Measurements from ENCODE around the gene DNER.
"Not testable (repeated sequence)": the region's sequence is repeated elsewhere in the genome, so short reads cannot be mapped to it uniquely, and the experiment has no call there.

The DNER gene

GRCh38 chr2:229714736-229715541 lies 584 bp upstream of the DNER start:
- DNase-seq, result peak; percentile 24

GRCh38 chr2:229713371-229714079 lies 830 bp downstream of the DNER start:
- DNase-seq, result no peak

DNA sequence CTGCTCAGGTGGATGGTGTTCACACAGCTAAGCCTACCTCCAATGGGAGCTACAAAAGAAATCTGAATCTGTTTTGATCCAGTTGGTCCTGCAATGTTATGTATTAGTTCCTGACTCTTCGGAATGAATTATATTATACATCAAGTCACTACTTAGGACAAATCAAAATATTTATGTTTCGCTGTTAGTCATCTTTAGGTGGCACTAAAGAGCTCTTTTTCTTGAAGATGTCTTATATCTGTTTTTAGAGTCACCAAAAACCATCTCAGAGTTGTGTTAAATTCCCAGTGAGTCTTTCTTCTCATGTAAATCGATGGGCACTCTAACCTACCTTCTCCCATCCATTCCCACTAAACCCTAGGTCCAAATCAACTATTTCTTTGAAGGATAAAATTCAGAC lies 2.2 kb downstream of the DNER start:
- DNase-seq, result no peak

DNA sequence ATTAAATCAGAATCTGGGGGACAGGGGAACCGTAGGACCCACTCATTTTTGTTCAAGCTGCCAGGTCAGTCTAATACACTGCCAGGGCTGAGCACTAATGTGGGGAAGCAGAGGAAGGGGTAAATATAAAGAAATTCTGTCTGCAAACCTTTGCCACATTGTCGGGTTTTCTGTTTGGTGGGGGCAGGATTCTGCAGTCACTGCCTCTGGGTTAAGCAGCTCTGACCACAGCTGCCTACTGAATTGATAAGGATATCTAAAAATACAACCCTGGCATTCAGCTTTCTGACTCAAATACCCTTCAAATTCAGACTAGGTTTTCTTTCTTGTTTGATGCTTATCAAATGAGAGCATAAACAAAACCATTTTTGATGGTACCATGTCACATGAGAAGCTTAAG lies 6.0 kb downstream of the DNER start:
- no peak for DNase-seq

DNA sequence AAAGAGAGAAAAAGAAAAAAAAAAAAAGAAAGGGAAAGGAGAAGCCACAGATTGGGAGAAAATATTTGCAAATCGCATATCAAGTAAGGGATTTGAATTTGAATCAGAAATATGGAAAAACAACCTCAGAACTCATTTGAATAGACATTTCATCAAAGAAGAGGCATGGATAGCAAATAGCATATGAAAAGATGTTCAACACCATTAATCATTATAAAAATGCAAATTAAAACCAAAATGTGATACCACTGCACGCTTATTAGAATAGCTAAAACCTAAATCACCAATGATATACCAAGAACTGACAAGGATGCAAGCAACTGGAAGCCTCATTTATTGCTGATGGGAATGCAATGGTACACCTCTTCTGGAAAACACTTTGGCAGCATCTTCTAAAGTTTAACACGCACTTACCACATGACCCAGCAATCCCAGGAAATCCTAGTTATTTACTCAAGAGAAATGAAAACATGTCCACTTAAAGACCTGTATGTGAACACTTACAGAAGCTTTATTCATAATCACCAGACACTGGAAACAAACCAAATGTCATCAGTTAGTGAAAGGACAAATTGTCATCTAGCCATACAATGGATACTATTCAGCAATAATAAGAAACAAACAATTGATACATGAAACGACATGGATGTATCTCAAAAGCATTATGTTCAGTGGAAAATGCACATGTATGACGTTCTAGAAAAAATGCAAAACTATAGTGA lies 10.3 kb downstream of the DNER start:
- no peak for DNase-seq

DNA sequence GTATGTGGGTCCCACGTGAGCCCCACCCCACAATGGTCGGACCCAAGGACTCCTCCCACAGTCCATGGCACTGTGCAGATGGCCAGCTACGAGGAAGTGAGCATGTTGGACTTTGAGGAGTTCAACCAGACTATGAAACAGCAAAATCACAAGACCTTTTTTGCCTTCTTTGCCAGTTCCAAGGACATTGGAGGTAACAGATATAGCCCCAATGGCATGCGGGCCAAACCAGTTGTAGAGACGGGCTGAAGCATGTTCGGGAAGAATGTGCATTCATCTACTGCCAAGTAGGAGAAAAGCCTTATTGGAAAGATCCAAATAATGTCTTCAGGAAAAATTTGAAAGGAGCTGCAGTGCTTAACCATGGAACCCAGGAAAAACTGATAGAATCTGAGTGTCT lies 12.6 kb downstream of the DNER start:
- no peak for DNase-seq

GRCh38 chr2:229701062-229701461 lies 13.3 kb downstream of the DNER start:
- DNase-seq, result no peak

DNA sequence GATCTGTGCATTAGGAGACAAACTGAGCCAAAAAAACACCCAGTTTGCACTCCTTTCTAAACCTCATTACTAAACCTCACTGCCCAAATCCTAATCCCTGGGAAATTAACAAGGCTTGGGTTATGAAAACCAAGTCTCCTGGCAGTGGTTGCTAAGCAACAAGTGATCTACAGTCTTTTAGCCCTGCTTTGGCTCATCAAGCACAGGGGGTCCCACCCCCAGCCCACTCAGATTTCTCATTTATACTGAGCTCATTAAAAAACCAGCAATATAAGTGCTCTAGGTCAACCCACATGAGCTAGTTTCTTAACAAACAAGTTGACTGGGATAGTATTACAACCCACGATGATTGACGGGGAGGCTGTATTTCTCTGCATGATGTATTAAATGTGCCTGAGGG lies 18.4 kb downstream of the DNER start:
- DNase-seq, result no peak

GRCh38 chr2:229693845-229694244 lies 20.5 kb downstream of the DNER start:
- not testable (repeated sequence) for DNase-seq

DNA sequence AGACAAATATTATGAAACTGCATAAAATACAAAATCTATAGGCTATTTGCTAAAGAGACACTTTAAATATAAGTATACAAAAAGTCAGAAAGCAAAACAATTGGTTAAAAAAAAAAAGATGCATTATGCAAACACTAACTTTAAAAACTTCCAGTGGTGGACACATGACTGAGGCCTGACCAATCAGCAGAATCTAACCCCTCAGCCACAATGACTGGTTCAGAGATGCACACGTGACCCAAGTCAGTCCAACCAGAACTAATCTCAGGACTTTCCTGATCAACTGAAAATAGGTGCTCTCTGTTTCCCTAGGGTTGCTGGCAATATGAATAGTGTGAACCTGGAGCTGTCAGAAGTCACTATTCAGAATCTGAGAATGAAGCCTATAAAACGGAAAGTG lies 22.7 kb downstream of the DNER start:
- no peak for DNase-seq

DNA sequence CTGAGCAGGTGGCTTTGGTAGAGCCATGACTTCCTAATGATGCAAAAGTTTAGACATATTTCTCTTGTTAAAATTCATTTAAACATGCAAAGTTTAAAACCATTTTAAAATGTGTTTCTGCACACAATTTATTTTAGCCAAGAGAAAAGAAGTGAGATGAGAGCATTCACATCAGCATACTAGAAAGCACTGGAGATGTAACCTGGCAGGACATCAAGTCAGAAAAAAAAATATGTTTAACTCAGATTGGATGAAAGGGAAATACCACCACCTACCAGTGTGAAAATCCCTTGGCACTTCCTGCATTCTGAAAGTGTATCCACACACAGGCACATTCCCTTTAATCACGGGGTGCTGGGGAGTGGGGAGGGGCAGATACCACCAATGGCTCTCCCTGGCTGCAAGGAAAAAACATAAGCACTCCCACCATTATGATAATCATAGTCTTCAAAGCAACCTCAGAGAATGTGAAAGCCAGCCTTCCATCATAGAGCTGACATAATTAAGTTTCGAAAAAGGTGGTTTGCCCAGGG lies 25.0 kb downstream of the DNER start:
- no peak for DNase-seq

DNA sequence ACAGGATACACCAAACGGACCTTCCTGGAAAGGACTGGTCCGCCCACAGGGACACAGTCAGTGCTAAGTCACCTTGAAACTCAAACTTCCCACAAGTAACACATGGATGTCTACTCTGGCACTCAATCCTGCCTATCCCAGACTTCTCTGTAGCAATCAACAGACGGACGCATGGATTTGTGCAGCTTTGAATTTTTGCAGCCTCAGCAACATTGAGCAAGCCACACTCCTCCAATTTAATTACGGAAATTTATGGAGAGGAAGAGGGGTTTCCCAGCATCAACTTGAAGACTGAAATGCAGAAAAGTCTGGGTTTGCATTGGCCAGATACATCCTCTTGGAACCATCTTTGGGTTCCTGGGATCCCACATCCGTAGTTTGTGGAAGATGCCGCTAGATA lies 26.2 kb downstream of the DNER start:
- no peak for DNase-seq

DNA sequence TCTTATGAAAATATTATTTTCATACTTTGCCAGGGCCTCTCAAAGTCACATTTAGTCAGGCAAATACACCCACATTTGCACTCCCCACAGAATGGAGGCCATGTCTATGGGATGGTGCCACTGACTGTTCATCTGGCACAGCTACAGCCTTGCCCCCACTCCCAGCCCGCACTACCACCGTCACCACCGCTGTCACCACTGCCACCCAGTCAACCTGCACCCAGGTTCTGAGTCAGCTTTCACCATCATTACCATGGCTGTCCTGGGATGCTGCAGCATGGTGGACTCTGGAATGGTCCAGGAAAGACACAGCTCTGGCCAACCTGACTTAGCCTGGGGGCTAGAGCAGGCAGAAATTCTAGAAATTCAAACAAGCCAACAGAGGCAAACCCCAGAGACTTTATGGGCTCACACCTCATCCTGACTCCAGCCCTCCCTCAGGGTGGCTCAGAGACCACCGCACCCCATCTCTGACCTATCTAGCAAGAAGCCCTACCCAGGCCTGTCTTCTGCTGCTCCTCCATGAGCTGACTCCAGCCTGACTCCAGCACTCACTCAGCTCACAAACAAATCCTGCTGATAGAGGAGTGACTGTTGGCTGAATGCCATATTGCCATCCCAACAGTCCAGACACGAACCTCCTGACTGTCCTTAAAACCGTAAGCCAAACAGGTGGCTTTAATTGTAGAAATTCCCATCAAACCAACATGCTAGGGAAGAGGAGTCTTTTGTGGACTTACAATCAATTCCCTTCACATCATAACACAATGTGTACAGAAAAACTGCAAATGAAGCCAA lies 28.0 kb downstream of the DNER start:
- DNase-seq, result no peak

GRCh38 chr2:229684942-229685562 lies 29.3 kb downstream of the DNER start:
- DNase-seq, result no peak

- no peak for DNase-seq
Observed at GRCh38 chr2:229679393-229680125, 34.8 kb downstream of the DNER start.

GRCh38 chr2:229675569-229675968 lies 38.8 kb downstream of the DNER start:
- DNase-seq, result no peak

GRCh38 chr2:229674830-229675530 lies 39.4 kb downstream of the DNER start:
- no peak for DNase-seq

GRCh38 chr2:229673676-229674075 lies 40.7 kb downstream of the DNER start:
- DNase-seq, result no peak

GRCh38 chr2:229672021-229672420 lies 42.3 kb downstream of the DNER start:
- no peak for DNase-seq

- DNase-seq, result no peak
Observed at GRCh38 chr2:229669841-229670240, 44.5 kb downstream of the DNER start.

GRCh38 chr2:229666811-229667210 lies 47.5 kb downstream of the DNER start:
- no peak for DNase-seq
